K562 (cell line): ENCODE measurements around the gene OSBPL10. TPM values are rescaled to one million over a fixed set of nuclear protein-coding genes. Genes with fewer than 3 reads are reported as not detected.

Experiments
- ATAC-seq: fragments of 200-7000 bp; cut with Tn5 transposase; 3 replicates; pipeline ENCODE4 v1.9.1; 2020; ENCODE audit warnings: moderate library complexity
- BruUV-seq: library from RNA; stranded (reverse); fragments of 400-500 nt; replicated peaks from 2 replicates; lab custom pipeline; 2021; lab: Mats Ljungman, UMichigan
- CTCF ChIA-PET: fragments of 300-600 bp; formaldehyde crosslinking; extraction: SDS; loops from one replicate; lab custom pipeline; 2021; ENCODE audit warnings: low intra/inter-chr PET ratio; lab: Yijun Ruan, JAX
- POLR2A ChIA-PET: fragments of 300-600, 350-650 bp; sonication (Branson Sonifier 250); formaldehyde crosslinking; extraction: SDS; loops from one replicate; lab custom pipeline; 2021; ENCODE audit warnings: antibody characterized with exemption, inconsistent platforms; lab: Yijun Ruan, JAX
- DNase-seq, 4 experiments: peaks; one replicate each; pipeline versions ENCODE4 v3.0.0 to v3.0.0-alpha.2; 2011 to 2018; ENCODE audit warnings: low spot score in 3 of 4, mixed read lengths in 3 of 4; ENCODE audit errors: extremely low read depth in 1 of 4
- FAIRE-seq: peaks from 2 replicates; lab custom pipeline; 2011; peaks lifted over from hg19 to GRCh38; lab: Jason Lieb, UNC
- H2AFZ ChIP-seq: 2 replicates; pipeline ENCODE4 v1.6.0; 2011; ENCODE audit warnings: low read depth, low read length, control low read depth, inconsistent platforms
- H3K27ac ChIP-seq: fragments of 200-600 bp; 3 replicates; pipeline ENCODE4 v1.8.0; 2011; ENCODE audit warnings: low read depth, mild to moderate bottlenecking, control low read depth, inconsistent platforms, low read length, moderate library complexity, mixed read lengths; ENCODE audit errors: extremely low read depth
- H3K27me3 ChIP-seq, 2 experiments: fragments of 300-600 bp in 1 of 2; 2 replicates in 1 of 2; 3 replicates in 1 of 2; pipeline versions ENCODE4 v1.6.0 to v1.8.0; 2011; ENCODE audit warnings: inconsistent platforms in 2 of 2, low read length in 2 of 2, mild to moderate bottlenecking in 1 of 2, mixed read lengths in 1 of 2, moderate library complexity in 1 of 2; ENCODE audit not compliant: control insufficient read depth in 2 of 2, insufficient read depth in 2 of 2
- H3K36me3 ChIP-seq: fragments of 300-600 bp; 3 replicates; pipeline ENCODE4 v1.8.0; 2011; ENCODE audit warnings: mild to moderate bottlenecking, low read length, inconsistent platforms; ENCODE audit not compliant: control insufficient read depth, insufficient read depth
- H3K4me1 ChIP-seq, 2 experiments: fragments of 200-600 bp in 1 of 2; replicated peaks in 1 of 2; 2 replicates in 1 of 2; 3 replicates in 1 of 2; pipeline versions ENCODE4 v1.5.1 to v1.8.0; 2011; ENCODE audit warnings: inconsistent platforms in 2 of 2, low read length in 2 of 2, mild to moderate bottlenecking in 1 of 2, mixed read lengths in 1 of 2, moderate library complexity in 1 of 2; ENCODE audit not compliant: control insufficient read depth in 2 of 2, insufficient read depth in 2 of 2
- H3K4me2 ChIP-seq: 2 replicates; pipeline ENCODE4 v1.6.1; 2011; ENCODE audit warnings: low read length, control low read depth, inconsistent platforms, mixed read lengths; ENCODE audit not compliant: insufficient read depth
- H3K4me3 ChIP-seq: fragments of 200-600 bp; sonication (generic), shearing (Covaris generic); 2 replicates; pipeline ENCODE4 v1.5.1; 2016; ENCODE audit warnings: control low read depth, inconsistent platforms
- H3K79me2 ChIP-seq: fragments of 200-600 bp; 3 replicates; pipeline ENCODE4 v1.8.0; 2011; ENCODE audit warnings: low read length, inconsistent platforms; ENCODE audit not compliant: control insufficient read depth, insufficient read depth
- H3K9ac ChIP-seq, 2 experiments: 2 replicates each; pipeline versions ENCODE4 v1.6.0 to v1.6.1; 2011; ENCODE audit warnings: low read depth in 2 of 2, low read length in 2 of 2, control low read depth in 1 of 2, inconsistent platforms in 1 of 2, mild to moderate bottlenecking in 1 of 2, mixed read lengths in 1 of 2; ENCODE audit not compliant: insufficient read depth in 1 of 2
- H3K9me1 ChIP-seq: one replicate; pipeline ENCODE4 v1.6.0; 2011; ENCODE audit warnings: inconsistent platforms, mild to moderate bottlenecking, low read length, moderate library complexity; ENCODE audit not compliant: control insufficient read depth, insufficient read depth
- H3K9me3 ChIP-seq: replicated peaks from 2 replicates; pipeline ENCODE4 v1.5.1; 2011; ENCODE audit warnings: low read depth, low read length, inconsistent platforms; ENCODE audit not compliant: control insufficient read depth, insufficient read depth
- H4K20me1 ChIP-seq: replicated peaks from 2 replicates; pipeline ENCODE4 v1.6.1; 2011; ENCODE audit warnings: low read length, inconsistent platforms, mixed read lengths; ENCODE audit not compliant: control insufficient read depth, insufficient read depth
- DMBX1 ChIP-seq: fragments of 250-450 bp; sonication (Bioruptor Pico); IDR thresholded peaks from 2 replicates; pipeline ENCODE4 v1.8.0; 2022; ENCODE audit warnings: inconsistent platforms, mild to moderate bottlenecking, moderate library complexity, borderline replicate concordance
- ELF2 ChIP-seq: fragments of 250-450 bp; sonication (Bioruptor Pico); IDR thresholded peaks from 2 replicates; pipeline ENCODE4 v1.5.0; 2021; ENCODE audit warnings: mild to moderate bottlenecking
- SMARCE1 ChIP-seq: fragments of 450-650 bp; IDR thresholded peaks from 2 replicates; pipeline ENCODE4 v1.7.1; 2016; ENCODE audit warnings: mild to moderate bottlenecking
- ZNF695 ChIP-seq: fragments of 450-650 bp; formaldehyde crosslinking; IDR thresholded peaks from 2 replicates; pipeline ENCODE4 v1.4.0; 2020; ENCODE audit warnings: mild to moderate bottlenecking, moderate library complexity
- WGBS: fragments of 100-300 bp; shearing (Covaris generic); methylation state at CpG from one replicate; pipeline ENCODE4 v1.1.6; 2016; ENCODE audit warnings: low coverage, mixed read lengths; ENCODE audit not compliant: insufficient coverage; ENCODE audit errors: missing lambda C conversion rate; 5-methylcytosine and 5-hydroxymethylcytosine counted together
- in situ Hi-C: fragments of 300-500 bp; cut with MboI; formaldehyde crosslinking; loops from 4 replicates; pipeline ENCODE4 v1.15.0; 2018; ENCODE audit warnings: inconsistent platforms, mixed read lengths
- intact Hi-C: fragments of 100-400 bp; cut with micrococcal nuclease; formaldehyde crosslinking; loops from 2 replicates; pipeline ENCODE4 v1.14.2; 2022
- polyA plus RNA-seq, 8 experiments: library from polyadenylated mRNA; depleted of rRNA in 4 of 8; stranded (reverse) in 5 of 8; unstranded in 3 of 8; fragments of >200 nt; fragmentation: Nextera tagmentation in 2 of 8; fragmentation: Illumina TruSeq in 1 of 8; extraction: Ambion mirVana in 2 of 8; extraction: Trizol in 1 of 8; gene quantifications; 2 replicates each; pipeline versions ENCODE4 v1.2.1 to v1.2.3, GENCODE V29; 2011 to 2014; ENCODE audit warnings: inconsistent platforms in 1 of 8, missing spikeins in 1 of 8
- total RNA-seq, 7 experiments: library from RNA; depleted of rRNA in 6 of 7; stranded (reverse); fragments of >200 nt in 6 of 7; fragmentation: Illumina TruSeq in 2 of 7; extraction: Trizol in 2 of 7; gene quantifications; 2 replicates each; pipeline versions ENCODE4 v1.2.1 to v1.2.3, GENCODE V29; 2011 to 2021; ENCODE audit warnings: low replicate concordance in 1 of 7
- TF ChIP-seq, protein P1 (sequence below): fragments of 250-450 bp; sonication (Bioruptor Pico); IDR thresholded peaks from 2 replicates; pipeline ENCODE4 v1.8.0; 2021; ENCODE audit warnings: mild to moderate bottlenecking, moderate library complexity

The OSBPL10 gene
- total and polyA plus RNA-seq, 9 of the 15 experiments (the other 6 are each of a cell fraction or from before 2014, with no cell fraction given) = 0.03 to 0.19 (median 0.14) TPM; not detected in 2

DNA sequence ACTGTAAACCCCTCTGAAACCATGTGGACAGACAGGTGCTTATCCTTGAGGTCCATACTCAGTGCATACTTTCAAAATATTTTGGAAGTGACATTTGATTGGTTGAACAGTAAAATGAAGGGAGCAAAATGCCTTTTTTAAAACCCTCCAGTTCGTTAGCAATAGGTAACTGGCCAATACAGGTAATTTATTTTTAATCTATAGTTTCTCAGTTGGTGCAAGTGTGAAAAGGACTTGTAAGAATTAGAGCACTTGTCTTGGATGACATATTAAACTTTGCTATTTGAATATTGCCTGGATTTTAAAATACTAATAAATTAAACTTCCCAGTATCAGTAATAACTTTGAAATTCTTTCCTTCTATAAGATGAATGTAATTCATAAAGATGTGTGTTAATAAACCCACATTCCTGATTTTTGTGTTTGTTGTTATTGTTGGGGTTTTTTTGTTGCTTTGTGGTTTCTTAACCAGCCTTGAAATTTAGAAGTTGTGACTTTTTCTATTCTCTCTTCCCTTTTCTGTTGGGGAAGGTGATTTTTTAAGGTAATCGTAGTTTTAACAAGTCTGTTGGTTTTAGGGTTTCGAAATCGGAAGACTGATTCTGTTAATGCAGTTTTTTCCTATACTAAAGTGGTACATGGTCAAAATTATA lies 358.3 kb downstream of the OSBPL10 start:
- no TSS peak for BruUV-seq
- WGBS = 92% methylated on average over 4 of the region's 4 CpGs
- H3K36me3 ChIP-seq = peaks cover 87% of the 10 kb centered on the region; the same call in 2 of the 3 replicates
- TF ChIP-seq ZNF695 (CRISPR knock-in tag) (no peak), SMARCE1 (no peak), ELF2 (CRISPR knock-in tag) (no peak), DMBX1 (CRISPR knock-in tag) (no peak)
- TF ChIP-seq, protein P1, sequence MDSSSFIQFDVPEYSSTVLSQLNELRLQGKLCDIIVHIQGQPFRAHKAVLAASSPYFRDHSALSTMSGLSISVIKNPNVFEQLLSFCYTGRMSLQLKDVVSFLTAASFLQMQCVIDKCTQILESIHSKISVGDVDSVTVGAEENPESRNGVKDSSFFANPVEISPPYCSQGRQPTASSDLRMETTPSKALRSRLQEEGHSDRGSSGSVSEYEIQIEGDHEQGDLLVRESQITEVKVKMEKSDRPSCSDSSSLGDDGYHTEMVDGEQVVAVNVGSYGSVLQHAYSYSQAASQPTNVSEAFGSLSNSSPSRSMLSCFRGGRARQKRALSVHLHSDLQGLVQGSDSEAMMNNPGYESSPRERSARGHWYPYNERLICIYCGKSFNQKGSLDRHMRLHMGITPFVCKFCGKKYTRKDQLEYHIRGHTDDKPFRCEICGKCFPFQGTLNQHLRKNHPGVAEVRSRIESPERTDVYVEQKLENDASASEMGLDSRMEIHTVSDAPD = no peak
- no peaks in the 10 kb centered on the region for H4K20me1 ChIP-seq
- DNase-seq (no peak), ATAC-seq (no peak), FAIRE-seq (peak; percentile 19)
- no peaks in the 10 kb centered on the region for H3K9me1 ChIP-seq
- ChIA-PET POLR2A (no interaction called here), CTCF (no interaction called here)
- H3K4me3 ChIP-seq = no peak overlapping the region
- no peaks in the 10 kb centered on the region for H3K9me3 ChIP-seq
- H3K4me1 ChIP-seq = no peaks in the 10 kb centered on the region
- intact Hi-C loops = no loop called here
- no peak overlapping the region for H3K27ac ChIP-seq
- in situ Hi-C loops = no loop called here
- no peak overlapping the region for H2AFZ ChIP-seq
- no peak overlapping the region for H3K9ac ChIP-seq
- no peaks in the 10 kb centered on the region for H3K79me2 ChIP-seq
- no peaks in the 10 kb centered on the region for H3K27me3 ChIP-seq
- no peak overlapping the region for H3K4me2 ChIP-seq
